ENCODE data around the gene LRMDA.

DNA sequence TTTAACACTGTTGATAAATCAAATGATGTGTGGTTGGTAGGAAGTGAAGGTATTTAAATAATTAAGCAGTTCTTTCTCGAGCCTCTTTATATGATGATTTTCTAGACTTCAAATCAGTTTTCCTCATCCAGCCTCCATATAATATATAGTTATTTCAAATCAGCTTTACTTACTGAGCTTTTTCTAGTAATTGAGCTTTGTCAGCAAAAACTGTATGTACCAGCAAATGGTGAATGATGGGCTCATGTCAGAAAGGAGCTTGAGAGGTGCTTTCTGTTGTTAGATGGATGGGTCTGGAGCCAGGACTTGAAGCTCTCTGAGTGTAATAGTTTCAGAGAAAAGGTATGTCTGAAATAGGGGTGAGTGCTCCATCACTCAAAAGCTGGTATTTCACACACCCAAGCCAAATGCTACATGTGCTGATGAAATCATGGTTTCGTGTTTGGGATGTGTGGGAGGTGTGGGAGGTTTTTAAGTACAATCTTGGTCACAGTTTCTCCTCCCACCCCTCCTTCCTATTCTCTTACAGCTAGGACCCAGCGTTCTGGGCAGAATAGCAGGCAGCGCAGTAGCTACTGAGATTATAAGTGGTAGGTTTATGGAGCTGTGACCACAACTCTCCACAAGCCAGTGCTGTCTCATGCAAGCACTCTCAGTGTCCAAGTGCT is 55.8 kb downstream of the LRMDA start:
- TF ChIP-seq CTCF (IDR thresholded peaks at IDR 0.05) (no peak), POLR2AphosphoS5 (IDR thresholded peaks at IDR 0.05) (no peak), POLR2A (IDR thresholded peaks at IDR 0.05) (no peak)
